Natural killer cell (primary cell): Measurements from ENCODE around the gene TOPBP1. TPM values are rescaled to one million over a fixed set of nuclear protein-coding genes. Genes with fewer than 3 reads are reported as not detected.

Experiments used
- ATAC-seq, 3 donors: fragments of 150-1000 bp in 2 of 3; fragments of 200-7000 bp in 1 of 3; cut with Tn5 transposase; 1 replicate in 1 of 3; 2 replicates in 2 of 3; pipeline ENCODE4 v1.10.0; 2021; ENCODE audit warnings: mild to moderate bottlenecking in 2 of 3, moderate library complexity in 2 of 3
- DNase-seq, 2 donors: peaks; one replicate each; pipeline versions ENCODE4 v3.0.0 to v3.0.0-alpha.2; 2013 to 2021; ENCODE audit warnings: mixed read lengths in 1 of 2
- H3K27ac ChIP-seq: one replicate; pipeline ENCODE4 v1.5.1; 2013; ENCODE audit warnings: mild to moderate bottlenecking, low read length
- H3K27me3 ChIP-seq: one replicate; pipeline ENCODE4 v1.6.1; 2013; ENCODE audit warnings: low read length; ENCODE audit not compliant: control insufficient read depth, insufficient read depth
- H3K36me3 ChIP-seq: one replicate; pipeline ENCODE4 v1.6.1; 2013; ENCODE audit warnings: low read length; ENCODE audit not compliant: control insufficient read depth, insufficient read depth
- H3K4me1 ChIP-seq: one replicate; pipeline ENCODE4 v1.6.1; 2013; ENCODE audit warnings: low read length; ENCODE audit not compliant: control insufficient read depth, insufficient read depth
- H3K4me3 ChIP-seq: one replicate; pipeline ENCODE4 v1.5.1; 2013; ENCODE audit warnings: low read length
- H3K9me3 ChIP-seq: one replicate; pipeline ENCODE4 v1.6.1; 2013; ENCODE audit warnings: low read length; ENCODE audit not compliant: control insufficient read depth, insufficient read depth
- H3K27ac Mint-ChIP-seq, 2 donors: one replicate each; pipeline ENCODE4 v1.8.0; 2022; ENCODE audit warnings: mild to moderate bottlenecking in 2 of 2, mixed read lengths in 2 of 2, moderate library complexity in 1 of 2
- H3K27me3 Mint-ChIP-seq, 2 donors: one replicate each; pipeline ENCODE4 v1.8.0; 2022; ENCODE audit warnings: low read depth in 2 of 2, mixed read lengths in 2 of 2
- H3K36me3 Mint-ChIP-seq: one replicate; pipeline ENCODE4 v1.8.0; 2022; ENCODE audit warnings: mixed read lengths
- H3K4me1 Mint-ChIP-seq, 2 donors: one replicate each; pipeline ENCODE4 v1.8.0; 2022; ENCODE audit warnings: mixed read lengths in 2 of 2
- H3K4me3 Mint-ChIP-seq: one replicate; pipeline ENCODE4 v1.8.0; 2022; ENCODE audit warnings: mild to moderate bottlenecking, moderate library complexity, mixed read lengths
- H3K9me3 Mint-ChIP-seq, 2 donors: one replicate each; pipeline ENCODE4 v1.8.0; 2022; ENCODE audit warnings: mixed read lengths in 2 of 2
- CTCF ChIP-seq: fragments of 200-600 bp; IDR thresholded peaks from one replicate; pipeline ENCODE4 v1.8.0; 2022; ENCODE audit warnings: antibody characterized with exemption
- WGBS: methylation state at CpG from one replicate; pipeline ENCODE4 v1.1.7; 2013; ENCODE audit warnings: missing lambda C conversion rate; ENCODE audit not compliant: insufficient coverage; 5-methylcytosine and 5-hydroxymethylcytosine counted together
- intact Hi-C: fragments of 100-400 bp; cut with micrococcal nuclease; formaldehyde crosslinking; loops from one replicate; pipeline ENCODE4 v1.14.2; 2022
- total RNA-seq, 4 donors: library from RNA; stranded (reverse); fragments of 120-200 nt in 1 of 4; gene quantifications; one replicate each; pipeline versions ENCODE4 v1.2.3 to v1.2.4, GENCODE V29; 2013 to 2022

Gene TOPBP1
- total RNA-seq, 3 donors from 2014 or later (not counting 1 experiment from before 2014, with no cell fraction given) = 48.1 to 52.9 (median 50.9) TPM

GRCh38 chr3:133608388-133608787, 53.4 kb downstream of the TOPBP1 start:
- Mint-ChIP-seq H3K36me3 (peaks cover 11% of the 10 kb centered on the region), H3K9me3 (no peaks in the 10 kb centered on the region), H3K27ac (no peak overlapping the region), H3K4me1 (no peaks in the 10 kb centered on the region), H3K4me3 (no peak overlapping the region), H3K27me3 (no peaks in the 10 kb centered on the region)
- Histone ChIP-seq H3K4me3 (no peak overlapping the region), H3K4me1 (no peaks in the 10 kb centered on the region), H3K36me3 (peaks cover 58% of the 10 kb centered on the region), H3K27me3 (no peaks in the 10 kb centered on the region), H3K27ac (no peak overlapping the region), H3K9me3 (no peaks in the 10 kb centered on the region)
- DNase-seq (no peak), ATAC-seq (no peak)
- WGBS = 87% methylated on average over 2 of the region's 2 CpGs
- intact Hi-C loops = no loop called here
- no peak for TF ChIP-seq CTCF

- intact Hi-C loops = no loop called here
- H3K36me3 Mint-ChIP-seq = peaks cover 11% of the 10 kb centered on the region
Measured at GRCh38 chr3:133607816-133608215, 53.9 kb downstream of the TOPBP1 start.

GRCh38 chr3:133606902-133607301, 54.8 kb downstream of the TOPBP1 start:
- Mint-ChIP-seq H3K4me1 (no peaks in the 10 kb centered on the region), H3K27me3 (no peaks in the 10 kb centered on the region), H3K9me3 (no peaks in the 10 kb centered on the region), H3K27ac (no peak overlapping the region), H3K36me3 (peaks cover 11% of the 10 kb centered on the region), H3K4me3 (no peak overlapping the region)
- DNase-seq (no peak), ATAC-seq (no peak)
- no peak overlapping the region for H3K27ac ChIP-seq
- intact Hi-C loops = no loop called here
- H3K9me3 ChIP-seq = no peaks in the 10 kb centered on the region
- peaks cover 55% of the 10 kb centered on the region for H3K36me3 ChIP-seq
- no peak overlapping the region for H3K4me3 ChIP-seq
- H3K27me3 ChIP-seq = no peaks in the 10 kb centered on the region
- H3K4me1 ChIP-seq = no peaks in the 10 kb centered on the region
- no peak for TF ChIP-seq CTCF
- 91% methylated on average over 3 of the region's 4 CpGs for WGBS

More at GRCh38 chr3:133607816-133608215, 53.9 kb downstream of the TOPBP1 start:
- Histone ChIP-seq H3K36me3 (peaks cover 55% of the 10 kb centered on the region), H3K4me1 (no peaks in the 10 kb centered on the region), H3K9me3 (no peaks in the 10 kb centered on the region), H3K27me3 (no peaks in the 10 kb centered on the region), H3K27ac (no peak overlapping the region), H3K4me3 (no peak overlapping the region)
- H3K4me1 Mint-ChIP-seq = no peaks in the 10 kb centered on the region
- H3K27ac Mint-ChIP-seq = no peak overlapping the region
- DNase-seq (no peak), ATAC-seq (no peak)
- H3K9me3 Mint-ChIP-seq = no peaks in the 10 kb centered on the region
- no peak overlapping the region for H3K4me3 Mint-ChIP-seq
- TF ChIP-seq CTCF = no peak
- WGBS = 87% methylated on average over 1 of the region's 1 CpG
- H3K27me3 Mint-ChIP-seq = no peaks in the 10 kb centered on the region

- no peak overlapping the region for H3K27ac ChIP-seq
- intact Hi-C loops = no loop called here
- TF ChIP-seq CTCF = no peak
- Mint-ChIP-seq H3K4me3 (no peak overlapping the region), H3K27me3 (no peaks in the 10 kb centered on the region), H3K9me3 (no peaks in the 10 kb centered on the region), H3K4me1 (no peaks in the 10 kb centered on the region), H3K27ac (no peak overlapping the region), H3K36me3 (peaks cover 11% of the 10 kb centered on the region)
- WGBS = 100% methylated on average over 1 of the region's 1 CpG
- peaks cover 55% of the 10 kb centered on the region for H3K36me3 ChIP-seq
- no peak overlapping the region for H3K4me3 ChIP-seq
- ATAC-seq (no peak), DNase-seq (no peak)
- no peaks in the 10 kb centered on the region for H3K4me1 ChIP-seq
- H3K27me3 ChIP-seq = no peaks in the 10 kb centered on the region
- no peaks in the 10 kb centered on the region for H3K9me3 ChIP-seq
Measured at GRCh38 chr3:133606342-133606741, 55.4 kb downstream of the TOPBP1 start.
